ENCODE measurements around the gene LTBP1.

LTBP1 gene

DNA sequence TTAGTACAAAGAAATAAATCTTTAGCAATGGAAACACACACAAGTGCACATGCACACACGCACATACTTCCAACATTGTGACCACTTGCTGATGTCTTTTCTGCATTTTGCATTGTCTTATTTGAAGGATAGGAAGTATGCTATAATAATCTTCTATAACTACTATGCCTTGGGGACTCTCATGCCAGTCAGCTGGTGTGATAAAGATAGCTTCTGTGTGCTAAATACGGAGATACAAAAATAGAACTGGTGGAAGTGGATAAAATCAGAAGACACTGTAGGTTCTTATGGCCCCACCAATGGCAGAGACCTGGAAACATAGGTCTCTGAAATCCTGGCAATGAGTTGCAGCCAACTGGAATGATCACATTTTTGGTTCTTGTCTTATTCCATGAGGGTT is 498.2 kb downstream of the LTBP1 start:
- no peak overlapping the region for H3K4me3 ChIP-seq (ENCODE audit: low read depth, low read length)
- in situ Hi-C loops (cut with HindIII; ENCODE audit: low sequenced_read_pairs): no loop called here
- TF ChIP-seq, protein P1, sequence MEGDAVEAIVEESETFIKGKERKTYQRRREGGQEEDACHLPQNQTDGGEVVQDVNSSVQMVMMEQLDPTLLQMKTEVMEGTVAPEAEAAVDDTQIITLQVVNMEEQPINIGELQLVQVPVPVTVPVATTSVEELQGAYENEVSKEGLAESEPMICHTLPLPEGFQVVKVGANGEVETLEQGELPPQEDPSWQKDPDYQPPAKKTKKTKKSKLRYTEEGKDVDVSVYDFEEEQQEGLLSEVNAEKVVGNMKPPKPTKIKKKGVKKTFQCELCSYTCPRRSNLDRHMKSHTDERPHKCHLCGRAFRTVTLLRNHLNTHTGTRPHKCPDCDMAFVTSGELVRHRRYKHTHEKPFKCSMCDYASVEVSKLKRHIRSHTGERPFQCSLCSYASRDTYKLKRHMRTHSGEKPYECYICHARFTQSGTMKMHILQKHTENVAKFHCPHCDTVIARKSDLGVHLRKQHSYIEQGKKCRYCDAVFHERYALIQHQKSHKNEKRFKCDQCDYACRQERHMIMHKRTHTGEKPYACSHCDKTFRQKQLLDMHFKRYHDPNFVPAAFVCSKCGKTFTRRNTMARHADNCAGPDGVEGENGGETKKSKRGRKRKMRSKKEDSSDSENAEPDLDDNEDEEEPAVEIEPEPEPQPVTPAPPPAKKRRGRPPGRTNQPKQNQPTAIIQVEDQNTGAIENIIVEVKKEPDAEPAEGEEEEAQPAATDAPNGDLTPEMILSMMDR (IDR thresholded peaks at IDR 0.05; ENCODE audit: low read depth, low read length): no peak
- DNase-seq (ENCODE audit: low read depth, low spot score): no peak

GRCh38 chr2:33448220-33448899 is 501.6 kb downstream of the LTBP1 start:
- no peak for DNase-seq (ENCODE audit: low read depth, low spot score)
- in situ Hi-C loops (cut with HindIII; ENCODE audit: low sequenced_read_pairs): no loop called here
- H3K4me3 ChIP-seq (ENCODE audit: low read depth, low read length): no peak overlapping the region
- TF ChIP-seq, protein P1 (IDR thresholded peaks at IDR 0.05; ENCODE audit: low read depth, low read length): no peak

Data from astrocyte of the spinal cord (primary cell).